ENCODE data around the gene OR51A7. TPM values are rescaled to one million over a fixed set of nuclear protein-coding genes. Genes with fewer than 3 reads are reported as not detected.
"Not testable (repeated sequence)": the region's sequence is repeated elsewhere in the genome, so short reads cannot be mapped to it uniquely, and the experiment has no call there.

Gene OR51A7
- total RNA-seq, 2 experiments from 2014 or later = not detected

DNA sequence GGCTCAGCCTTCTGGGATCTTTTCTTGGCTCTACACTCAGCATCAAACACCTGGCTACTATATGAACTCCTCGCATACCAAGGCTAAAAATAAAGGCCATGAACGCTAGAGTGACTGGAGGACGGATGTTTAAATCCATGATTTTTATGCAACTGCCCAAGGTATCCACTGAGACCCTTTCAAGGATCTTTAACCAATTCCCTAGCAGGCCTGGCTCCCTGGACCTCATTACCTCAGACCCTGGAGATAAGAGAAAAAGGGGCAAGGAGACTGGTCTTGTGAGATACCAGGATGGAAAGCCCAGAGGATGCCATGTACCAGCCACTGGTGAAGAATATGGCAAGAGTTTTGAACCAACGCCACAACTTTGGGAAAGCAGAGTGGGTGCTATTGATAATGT, 15.7 kb downstream of the OR51A7 start, which contains the start of gene OR51G2:
Gene OR51G2 (minus strand): TSS at position 101 of the 400 bp plus-strand sequence. CDS start 3,687 bp downstream, outside the sequence.
- DNase-seq (no peak), ATAC-seq (ENCODE audit: low read depth) (no peak)
- Mint-ChIP-seq H3K4me1 (no peaks in the 10 kb centered on the region), H3K27ac (no peak within 1 kb of the TSS), H3K9me3 (no peaks in the 10 kb centered on the region), H3K4me3 (no peak within 1 kb of the TSS), H3K27me3 (no peaks in the 10 kb centered on the region), H3K36me3 (no peaks in the 10 kb centered on the region)
- POLR2A ChIA-PET = no interaction called here

DNA sequence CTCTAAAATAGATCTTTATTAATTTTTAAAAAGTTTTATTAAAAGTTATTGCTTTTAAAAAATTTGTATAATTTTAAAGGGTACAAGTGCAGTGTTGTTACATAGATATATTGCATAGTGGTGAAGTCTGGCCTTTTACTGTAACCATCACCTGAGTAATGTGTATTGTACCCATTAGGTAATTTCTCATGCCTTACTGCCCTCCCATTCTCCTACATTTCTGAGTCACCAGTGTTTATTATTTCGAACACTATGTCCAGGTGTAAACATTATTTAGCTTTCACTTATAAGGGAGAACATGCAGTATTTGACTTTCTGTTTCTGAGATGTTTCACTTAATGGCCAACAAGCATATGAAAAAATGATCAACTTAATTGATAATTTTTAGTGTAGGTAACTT, 18.2 kb downstream of the OR51A7 start:
- Mint-ChIP-seq H3K36me3 (no peaks in the 10 kb centered on the region), H3K27ac (no peak overlapping the region), H3K27me3 (no peaks in the 10 kb centered on the region), H3K9me3 (no peaks in the 10 kb centered on the region), H3K4me1 (no peaks in the 10 kb centered on the region), H3K4me3 (no peak overlapping the region)
- DNase-seq = no peak
- ATAC-seq (ENCODE audit: low read depth) = no peak
- POLR2A ChIA-PET = no interaction called here

- no peaks in the 10 kb centered on the region for H3K9me3 Mint-ChIP-seq
- H3K27me3 Mint-ChIP-seq = no peaks in the 10 kb centered on the region
- no peak for ATAC-seq (ENCODE audit: low read depth)
- no peaks in the 10 kb centered on the region for H3K4me1 Mint-ChIP-seq
- DNase-seq = no peak
- H3K36me3 Mint-ChIP-seq = no peaks in the 10 kb centered on the region
- H3K27ac Mint-ChIP-seq = no peak overlapping the region
- no peak overlapping the region for H3K4me3 Mint-ChIP-seq
- POLR2A ChIA-PET = no interaction called here
Observed at GRCh38 chr11:4922304-4922703, 18.7 kb downstream of the OR51A7 start.

GRCh38 chr11:4924239-4924638, 20.7 kb downstream of the OR51A7 start, which contains the start of gene OR51G1:
Gene OR51G1 (minus strand): TSS chr11:4924339. CDS start chr11:4924339, 0 bp downstream.
- POLR2A ChIA-PET = no interaction called here
- Mint-ChIP-seq H3K27ac (no peak within 1 kb of the TSS), H3K27me3 (no peaks in the 10 kb centered on the region), H3K4me1 (no peaks in the 10 kb centered on the region), H3K4me3 (no peak within 1 kb of the TSS), H3K36me3 (no peaks in the 10 kb centered on the region), H3K9me3 (peaks cover 1% of the 10 kb centered on the region)
- ATAC-seq (ENCODE audit: low read depth) (no peak), DNase-seq (no peak)

DNA sequence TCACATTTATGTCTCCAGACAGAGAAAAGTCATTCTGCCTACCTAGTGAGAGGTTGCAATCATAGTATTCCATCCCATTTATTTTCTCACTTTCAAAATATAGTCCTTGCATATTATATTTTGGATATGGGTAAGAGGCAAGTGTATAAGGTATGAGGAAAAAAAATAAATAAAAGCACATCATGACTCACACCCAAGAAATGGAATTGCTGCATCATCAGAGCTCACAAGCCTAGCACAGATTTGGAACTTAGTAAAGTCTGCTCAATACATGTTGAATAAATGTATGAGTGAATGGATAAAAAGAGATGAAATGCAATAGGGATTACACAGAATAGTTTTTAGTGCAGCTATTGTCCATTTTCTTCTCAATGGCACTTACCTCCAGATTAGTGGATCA, 23.0 kb downstream of the OR51A7 start:
- H3K9me3 Mint-ChIP-seq = peaks cover 1% of the 10 kb centered on the region
- POLR2A ChIA-PET = no interaction called here
- H3K4me3 Mint-ChIP-seq = no peak overlapping the region
- no peaks in the 10 kb centered on the region for H3K36me3 Mint-ChIP-seq
- no peak overlapping the region for H3K27ac Mint-ChIP-seq
- ATAC-seq (ENCODE audit: low read depth) = no peak
- DNase-seq = no peak
- H3K27me3 Mint-ChIP-seq = no peaks in the 10 kb centered on the region
- H3K4me1 Mint-ChIP-seq = no peaks in the 10 kb centered on the region

GRCh38 chr11:4932751-4933150, 29.2 kb downstream of the OR51A7 start:
- POLR2A ChIA-PET = no interaction called here
- H3K27ac Mint-ChIP-seq = no peak overlapping the region
- no peaks in the 10 kb centered on the region for H3K36me3 Mint-ChIP-seq
- H3K27me3 Mint-ChIP-seq = no peaks in the 10 kb centered on the region
- H3K4me3 Mint-ChIP-seq = no peak overlapping the region
- no peaks in the 10 kb centered on the region for H3K4me1 Mint-ChIP-seq
- peaks cover under 1% of the 10 kb centered on the region for H3K9me3 Mint-ChIP-seq
- ATAC-seq (ENCODE audit: low read depth) (no peak), DNase-seq (no peak)

DNA sequence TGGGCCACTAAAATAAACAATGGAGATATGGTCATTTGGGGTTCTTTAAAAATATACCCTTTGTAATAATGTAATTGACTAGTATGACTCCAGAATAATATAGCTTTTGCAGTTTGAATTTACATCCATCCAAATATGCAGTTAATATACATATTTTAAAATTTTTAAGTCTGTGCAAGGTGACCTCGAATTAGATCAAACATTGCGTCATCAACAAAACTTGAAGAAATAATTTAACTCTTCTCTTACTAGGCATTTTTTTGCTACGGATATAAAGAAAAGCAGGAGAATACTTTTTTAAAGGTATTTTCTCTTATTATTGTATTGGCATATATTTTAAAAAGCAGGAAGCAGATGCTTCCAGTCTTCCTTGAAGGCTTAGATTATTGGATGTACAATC, 33.2 kb downstream of the OR51A7 start:
- Mint-ChIP-seq H3K4me1 (no peaks in the 10 kb centered on the region), H3K27me3 (no peaks in the 10 kb centered on the region), H3K27ac (no peak overlapping the region), H3K9me3 (no peaks in the 10 kb centered on the region), H3K4me3 (no peak overlapping the region), H3K36me3 (no peaks in the 10 kb centered on the region)
- POLR2A ChIA-PET = no interaction called here
- no peak for ATAC-seq (ENCODE audit: low read depth)
- DNase-seq = no peak

DNA sequence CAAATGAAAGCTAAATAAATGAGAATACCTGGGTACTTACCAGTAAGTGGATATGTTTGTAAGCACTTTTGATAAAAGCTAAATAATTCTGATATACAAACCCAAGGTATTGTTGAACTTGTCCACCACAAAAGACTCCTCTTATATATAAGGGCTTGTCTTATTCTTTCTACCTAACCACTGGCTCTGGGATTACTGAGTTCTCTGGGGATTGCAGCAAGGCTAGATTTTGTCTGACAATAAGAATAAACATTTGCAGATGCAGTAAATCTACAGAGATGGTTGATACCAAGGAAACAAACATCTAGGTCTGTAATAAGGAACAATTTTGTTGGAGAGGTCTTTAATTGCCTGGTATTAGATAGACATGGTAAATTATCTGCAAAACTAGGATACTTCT, 43.9 kb downstream of the OR51A7 start, which contains the start of gene OR51A4:
Gene OR51A4 (minus strand): TSS at position 101 of the 400 bp plus-strand sequence. CDS start 505 bp downstream, outside the sequence.
- Mint-ChIP-seq H3K9me3 (no peaks in the 10 kb centered on the region), H3K4me3 (no peak within 1 kb of the TSS), H3K27ac (no peak within 1 kb of the TSS), H3K4me1 (no peaks in the 10 kb centered on the region), H3K27me3 (no peaks in the 10 kb centered on the region), H3K36me3 (no peaks in the 10 kb centered on the region)
- DNase-seq (no peak), ATAC-seq (ENCODE audit: low read depth) (no peak)
- POLR2A ChIA-PET = no interaction called here

GRCh38 chr11:4955613-4956012, 52.0 kb downstream of the OR51A7 start, which contains the start of gene OR51A2:
Gene OR51A2 (minus strand): TSS chr11:4955713. CDS start chr11:4955713, 0 bp downstream.
- ATAC-seq (ENCODE audit: low read depth); POLR2A ChIA-PET; H3K9me3 Mint-ChIP-seq; H3K27ac Mint-ChIP-seq; DNase-seq; H3K4me3 Mint-ChIP-seq; H3K36me3 Mint-ChIP-seq; H3K27me3 Mint-ChIP-seq; H3K4me1 Mint-ChIP-seq: not testable (repeated sequence)

- Mint-ChIP-seq H3K4me1 (no peaks in the 10 kb centered on the region), H3K9me3 (no peaks in the 10 kb centered on the region), H3K27ac (no peak overlapping the region), H3K4me3 (no peak overlapping the region), H3K36me3 (no peaks in the 10 kb centered on the region), H3K27me3 (no peaks in the 10 kb centered on the region)
- POLR2A ChIA-PET = no interaction called here
- DNase-seq (no peak), ATAC-seq (ENCODE audit: low read depth) (no peak)
Observed at GRCh38 chr11:4957396-4957795, 53.8 kb downstream of the OR51A7 start.

Other genes with a start within 250 kb of the OR51A7 start
- not detected for gene OR51E2, start 205.9 kb upstream of the OR51A7 start, total RNA-seq
- not detected for gene MMP26, start 199.0 kb upstream of the OR51A7 start, total RNA-seq
- not detected for gene OR51F1, start 133.8 kb upstream of the OR51A7 start, total RNA-seq
- not detected for gene OR52R1, start 99.4 kb upstream of the OR51A7 start, total RNA-seq
- gene OR51F2, start 82.5 kb upstream of the OR51A7 start, total RNA-seq = not detected
- gene OR51S1, start 54.6 kb upstream of the OR51A7 start, total RNA-seq = not detected
- not detected for gene OR51T1, start 21.9 kb upstream of the OR51A7 start, total RNA-seq
- gene OR51G2, start 15.6 kb downstream of the OR51A7 start, total RNA-seq = not detected
- not detected for gene OR51G1, start 20.6 kb downstream of the OR51A7 start, total RNA-seq
- not detected for gene OR51A4, start 43.8 kb downstream of the OR51A7 start, total RNA-seq
- gene OR51A2, start 51.9 kb downstream of the OR51A7 start, total RNA-seq = not detected
- gene OR51L1, start 91.1 kb downstream of the OR51A7 start, total RNA-seq = not detected
- not detected for gene OR52J3, start 142.7 kb downstream of the OR51A7 start, total RNA-seq
- gene OR52E2, start 155.8 kb downstream of the OR51A7 start, total RNA-seq = not detected
- gene OR52E1, start 165.8 kb downstream of the OR51A7 start, total RNA-seq = not detected
- gene OR52A5, start 234.6 kb downstream of the OR51A7 start, total RNA-seq = not detected

All from activated naive CD8-positive, alpha-beta T cell treated with anti-CD3 and anti-CD28 coated beads, Interleukin-2, amount 10 ng/mL, durations not matched to agents 7 days and 5 days (primary cell).